IPS-18c (cell line): ENCODE measurements around the gene TMEM176A.

ENCODE experiments used
- H3K4me3 ChIP-seq: 2 replicates; pipeline ENCODE4 v1.7.0; 2013; ENCODE audit warnings: low read depth, mild to moderate bottlenecking, low read length, moderate library complexity; ENCODE audit not compliant: insufficient read depth
- H3K9me3 ChIP-seq: one replicate; pipeline ENCODE4 v1.6.1; 2013; ENCODE audit warnings: mild to moderate bottlenecking, low read length, moderate library complexity; ENCODE audit not compliant: control insufficient read depth, insufficient read depth

Gene TMEM176A

GRCh38 chr7:150784120-150784736, 16.3 kb upstream of the TMEM176A start:
- no peaks in the 10 kb centered on the region for H3K9me3 ChIP-seq
- H3K4me3 ChIP-seq: no peak overlapping the region

GRCh38 chr7:150784954-150785353, 15.6 kb upstream of the TMEM176A start:
- Histone ChIP-seq H3K4me3 (no peak overlapping the region), H3K9me3 (no peaks in the 10 kb centered on the region)

- H3K4me3 ChIP-seq: no peak overlapping the region
- H3K9me3 ChIP-seq: no peaks in the 10 kb centered on the region
Observed at GRCh38 chr7:150787321-150788281, 13.0 kb upstream of the TMEM176A start.

GRCh38 chr7:150788474-150789269, 11.9 kb upstream of the TMEM176A start:
- Histone ChIP-seq H3K4me3 (no peak overlapping the region), H3K9me3 (no peaks in the 10 kb centered on the region)

DNA sequence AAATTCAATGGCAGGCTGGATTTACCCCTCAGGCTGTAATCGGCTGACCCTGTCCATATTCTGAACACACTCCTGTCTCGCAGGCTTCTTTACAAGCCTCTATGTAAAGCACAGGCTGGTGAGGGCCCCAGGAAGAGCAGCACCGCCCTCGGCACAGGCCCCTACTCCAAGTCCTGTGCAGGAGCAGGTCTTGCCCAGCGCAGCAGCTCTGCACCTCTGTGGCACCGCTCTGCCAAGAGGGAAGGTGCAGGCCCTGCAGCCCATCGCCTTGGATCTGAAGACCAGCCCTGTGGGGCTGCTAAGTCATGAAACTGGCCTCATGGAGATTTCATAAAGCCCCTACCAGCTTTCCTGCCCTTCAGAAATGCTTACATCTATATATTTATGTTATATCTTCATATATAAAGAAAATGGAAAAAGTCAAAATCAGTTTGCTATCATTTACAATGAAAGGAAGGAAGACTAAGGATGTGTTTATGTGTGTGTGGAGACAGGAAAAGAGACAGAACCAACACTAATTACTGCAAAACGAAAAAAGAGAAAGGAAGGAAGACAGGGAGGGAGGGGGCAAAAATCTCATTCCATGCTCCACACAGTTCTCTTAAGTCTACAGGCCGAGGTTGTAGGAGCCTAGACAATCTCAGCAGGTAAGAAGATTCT, 10.0 kb upstream of the TMEM176A start:
- H3K9me3 ChIP-seq: no peaks in the 10 kb centered on the region
- no peak overlapping the region for H3K4me3 ChIP-seq

- Histone ChIP-seq H3K9me3 (no peaks in the 10 kb centered on the region), H3K4me3 (no peak overlapping the region)
Observed at GRCh38 chr7:150791304-150791703, 9.3 kb upstream of the TMEM176A start.

GRCh38 chr7:150791746-150792452, 8.7 kb upstream of the TMEM176A start:
- Histone ChIP-seq H3K4me3 (no peak overlapping the region), H3K9me3 (no peaks in the 10 kb centered on the region)

- H3K9me3 ChIP-seq: no peaks in the 10 kb centered on the region
Observed at GRCh38 chr7:150793569-150794238, 6.9 kb upstream of the TMEM176A start.

DNA sequence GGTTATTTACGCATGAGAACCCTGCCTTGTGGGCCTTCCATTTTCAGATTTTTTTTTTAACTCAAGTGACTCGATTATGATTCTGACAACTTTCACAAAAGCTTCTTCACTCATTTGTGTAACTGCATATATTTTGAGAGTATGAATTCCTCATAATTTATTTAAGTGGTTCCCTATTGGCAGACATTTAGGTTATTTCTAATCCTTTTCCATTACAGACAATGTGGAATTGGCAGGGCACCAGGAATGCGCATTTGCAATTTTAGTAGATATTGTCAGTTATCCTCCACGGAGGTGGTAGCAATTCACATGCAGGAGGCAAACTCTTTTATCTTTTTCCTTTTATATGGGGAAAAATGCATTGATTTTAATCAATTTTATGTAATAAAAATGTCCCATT, 2.9 kb upstream of the TMEM176A start:
- Histone ChIP-seq H3K4me3 (no peak overlapping the region), H3K9me3 (peaks cover 3% of the 10 kb centered on the region)

More at GRCh38 chr7:150793569-150794238, 6.9 kb upstream of the TMEM176A start:
- H3K4me3 ChIP-seq: no peak overlapping the region; the same call in 1 of the 2 replicates

DNA sequence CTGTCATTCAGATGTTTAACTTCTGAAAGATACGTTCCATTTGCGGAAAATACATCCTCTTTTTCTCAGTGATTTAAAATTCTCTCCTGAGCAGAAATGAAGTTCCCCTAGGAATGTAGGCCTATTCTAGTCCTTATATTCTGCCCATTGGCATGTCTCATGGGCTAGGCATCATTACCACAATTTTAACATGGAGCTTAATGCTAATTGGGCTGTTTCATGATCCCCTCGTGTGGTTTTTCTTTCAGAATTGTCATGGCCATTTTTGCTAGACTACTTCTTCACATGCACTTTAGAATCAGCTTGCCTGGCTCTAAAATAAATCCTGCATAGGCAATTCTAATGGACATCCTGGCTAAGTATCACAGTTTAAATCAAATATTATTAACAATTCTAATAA, 1.4 kb upstream of the TMEM176A start:
- Histone ChIP-seq H3K9me3 (peaks cover 3% of the 10 kb centered on the region), H3K4me3 (no peak overlapping the region)

DNA sequence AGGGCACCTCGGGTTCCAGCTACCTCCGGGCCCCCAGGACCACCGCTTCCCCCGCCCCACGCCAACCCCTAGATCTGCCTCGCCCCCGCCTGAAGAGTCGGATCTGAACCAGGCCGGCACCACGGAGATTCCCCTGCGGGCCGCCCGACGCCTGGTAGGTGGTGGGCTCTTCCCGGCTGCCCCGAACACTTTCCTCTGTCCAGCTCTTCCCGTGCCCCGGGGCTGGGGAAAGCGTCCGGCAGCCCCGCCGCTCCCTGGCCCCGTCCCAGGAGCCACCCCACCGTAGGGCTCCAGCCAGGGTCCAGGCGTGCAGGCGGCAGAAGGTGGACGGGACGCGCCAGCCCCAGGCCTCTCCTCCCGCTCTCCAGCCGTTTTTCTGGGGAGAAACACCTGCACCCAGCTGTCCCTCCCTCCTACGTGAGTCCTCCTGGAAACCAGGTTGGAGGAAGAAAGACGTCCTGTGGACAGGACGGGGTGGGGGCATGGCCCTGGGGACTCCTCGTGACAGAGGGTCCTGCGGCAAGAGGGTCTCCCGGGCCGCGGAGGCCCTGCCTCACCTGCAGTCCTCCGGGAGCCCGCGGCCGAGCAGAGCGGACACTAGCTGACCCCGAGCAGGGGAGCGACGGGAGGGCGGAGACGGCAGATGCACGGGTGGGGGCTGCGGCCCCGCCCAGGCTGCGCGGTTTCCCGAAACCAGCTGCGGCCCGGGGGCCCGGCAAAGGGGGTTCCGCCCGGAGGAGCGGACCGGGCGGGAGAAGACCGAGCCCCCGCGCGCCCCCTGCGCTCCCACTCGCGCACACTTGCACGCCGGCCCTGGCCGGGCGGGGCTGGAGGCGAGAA, 608 bp upstream of the TMEM176A start, which contains the start of gene TMEM176B:
TMEM176B (minus strand) TSS at position 624 of the 840 bp plus-strand sequence. CDS start 3,795 bp downstream, outside the sequence.
- Histone ChIP-seq H3K9me3 (peaks cover 3% of the 10 kb centered on the region), H3K4me3 (peak within 1 kb of the TSS; percentile 46)

- H3K9me3 ChIP-seq: peaks cover 3% of the 10 kb centered on the region
- H3K4me3 ChIP-seq: peak overlapping the region; percentile 38; the same call in 1 of the 2 replicates
Observed at GRCh38 chr7:150801242-150801945, 825 bp downstream of the TMEM176A start.

DNA sequence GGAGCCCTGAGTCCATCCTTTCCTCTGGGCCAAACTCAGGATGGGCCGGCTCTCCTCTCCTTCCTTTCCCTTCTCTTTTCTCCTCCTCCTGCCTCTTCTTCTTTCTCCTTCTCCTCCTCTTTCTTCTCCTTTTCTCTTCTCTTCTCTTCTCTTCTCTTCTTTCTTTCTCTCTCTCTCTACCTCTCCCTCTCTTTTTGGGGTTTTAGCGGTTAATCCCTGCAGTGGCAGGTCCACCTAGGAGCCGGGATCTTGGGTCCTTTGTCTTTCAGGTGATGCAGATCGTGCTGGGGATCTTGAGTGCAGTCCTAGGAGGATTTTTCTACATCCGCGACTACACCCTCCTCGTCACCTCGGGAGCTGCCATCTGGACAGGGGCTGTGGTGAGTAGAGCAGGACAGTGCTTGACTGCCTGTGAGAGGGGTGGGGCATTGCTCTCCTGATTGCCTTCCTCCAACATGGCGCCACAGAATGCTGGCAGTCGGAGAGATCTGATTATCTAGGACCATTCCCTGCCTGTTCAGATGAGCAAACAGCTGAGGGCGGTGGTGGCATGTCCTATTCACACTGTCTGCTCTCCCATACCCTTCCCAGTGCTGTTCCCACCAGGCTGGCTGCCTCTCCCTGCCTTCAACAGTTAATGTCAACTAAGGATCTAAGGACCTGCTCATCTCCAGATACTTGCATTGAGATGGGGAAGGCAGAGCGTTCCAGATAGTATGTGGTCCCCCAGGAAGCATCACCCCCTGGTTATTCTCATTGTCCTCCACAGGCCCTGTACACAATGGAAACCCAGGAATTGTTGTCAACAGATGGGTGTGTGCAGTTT, 1.6 kb downstream of the TMEM176A start:
- Histone ChIP-seq H3K9me3 (peaks cover 3% of the 10 kb centered on the region), H3K4me3 (no peak overlapping the region)
